ENCODE results near the gene PRKAR2A.

- TF ChIP-seq CTCF (IDR thresholded peaks at IDR 0.05) (no peak), ZFX (IDR thresholded peaks at IDR 0.05; ENCODE audit: borderline replicate concordance) (no peak)
These were observed 34.0 kb upstream of the PRKAR2A start for GRCh38 chr3:48881652-48882114.

Data from 22Rv1 (cell line).